Measurements from ENCODE around the gene VAV2. TPM values are rescaled to one million over a fixed set of nuclear protein-coding genes. Genes with fewer than 3 reads are reported as not detected.

The VAV2 gene
- polyA plus RNA-seq, 1 of the 3 experiments (the other 2 are of a cell fraction): 14.9 TPM

- TF ChIP-seq USF1 (IDR thresholded peaks at IDR 0.05; ENCODE audit: borderline replicate concordance, low read depth) (no peak), PBX3 (IDR thresholded peaks at IDR 0.05) (no peak), NFIC (IDR thresholded peaks at IDR 0.05; ENCODE audit: borderline replicate concordance) (no peak), RXRA (IDR thresholded peaks at IDR 0.05; ENCODE audit: borderline replicate concordance, low read depth) (no peak)
Measured at GRCh38 chr9:133797406-133798105, 194.6 kb downstream of the VAV2 start (continued).

- Histone ChIP-seq H3K27me3 (ENCODE audit: insufficient read depth) (no peaks in the 10 kb centered on the region), H3K36me3 (replicated peaks in 1 of 2; ENCODE audit: control insufficient read depth in 1 of 2, insufficient read depth in 2 of 2, low read length in 1 of 2) (peaks cover 0 to 16% of the 10 kb centered on the region in 2 experiments), H4K20me1 (ENCODE audit: insufficient read depth) (no peaks in the 10 kb centered on the region), H3K4me3 (ENCODE audit: low read depth in 2 of 2, low read length in 1 of 2) (no peak overlapping the region), H3K27ac (ENCODE audit: low read depth in 2 of 2, low read length in 1 of 2) (no peak overlapping the region), H3K4me2 (no peak overlapping the region), H3K9me3 (no peaks in the 10 kb centered on the region), H2AFZ (ENCODE audit: low read depth) (no peak overlapping the region), H3K9me2 (no peaks in the 10 kb centered on the region), H3K79me2 (ENCODE audit: insufficient read depth) (no peaks in the 10 kb centered on the region), H3K9ac (no peak overlapping the region), H3K4me1 (ENCODE audit: control insufficient read depth in 1 of 2, insufficient read depth in 2 of 2, low read depth in 1 of 2, low read length in 1 of 2) (peaks cover 0 to 11% of the 10 kb centered on the region in 2 experiments; a peak in 1 of 4 replicates), H3F3A (replicated peaks; ENCODE audit: insufficient read depth) (no peaks in the 10 kb centered on the region)
- ChIA-PET CTCF (interaction anchor here (0.9 to 16.1 kb wide), 4 partner anchors 13 to 197 kb away, joined by 3 to 236 read pairs (median 47); partner anchors contain the start of gene VAV2), POLR2A (no interaction called here)
- 77% methylated on average over 3 of the region's 11 CpGs for WGBS (ENCODE audit: low lambda C conversion rate)
- DNase-seq: no peak
- TF ChIP-seq RFX5 (IDR thresholded peaks at IDR 0.05; ENCODE audit: low read length) (no peak), SIN3A (IDR thresholded peaks at IDR 0.05; ENCODE audit: borderline replicate concordance, low read depth, low read length) (no peak), RCOR1 (IDR thresholded peaks at IDR 0.05; ENCODE audit: low read length) (no peak), GABPA (IDR thresholded peaks at IDR 0.05; ENCODE audit: low read depth) (no peak), RAD21 (IDR thresholded peaks at IDR 0.05; ENCODE audit: low read length) (no peak), EZH2phosphoT487 (IDR thresholded peaks at IDR 0.05; ENCODE audit: borderline replicate concordance, low read depth) (no peak), TCF12 (IDR thresholded peaks at IDR 0.05) (no peak), FOSL2 (IDR thresholded peaks at IDR 0.05; ENCODE audit: borderline replicate concordance, low read depth) (no peak), RXRA (IDR thresholded peaks at IDR 0.05; ENCODE audit: borderline replicate concordance, low read depth) (no peak), PBX3 (IDR thresholded peaks at IDR 0.05) (no peak)
Measured at GRCh38 chr9:133796562-133796961, 195.6 kb downstream of the VAV2 start.

Measured in SK-N-SH (cell line).